LoVo (cell line): Measurements from ENCODE around the gene ITGBL1.
A peak's percentile ranks its signal among the peaks of the same experiment; 100 is the strongest.

ENCODE experiments used
- DNase-seq: peaks from one replicate; pipeline ENCODE4 v3.0.0-alpha.2; 2016; ENCODE audit warnings: low spot score

ITGBL1 gene

GRCh38 chr13:101452519-101453485, at the start of gene ITGBL1:
ITGBL1 (plus strand) TSS chr13:101452675; CDS start chr13:101452834, 159 bp downstream.
- DNase-seq: no peak

GRCh38 chr13:101406791-101407190, 45.7 kb upstream of the ITGBL1 start:
- no peak for DNase-seq

GRCh38 chr13:101408154-101408553, 44.3 kb upstream of the ITGBL1 start:
- no peak for DNase-seq

- DNase-seq: no peak
Measured at GRCh38 chr13:101408992-101409656, 43.4 kb upstream of the ITGBL1 start.

- DNase-seq: no peak
Measured at GRCh38 chr13:101412076-101412475, 40.4 kb upstream of the ITGBL1 start.

- no peak for DNase-seq
Measured at GRCh38 chr13:101415358-101416174, 36.9 kb upstream of the ITGBL1 start.

GRCh38 chr13:101416181-101417042, 36.1 kb upstream of the ITGBL1 start, which contains the start of gene NALCN:
NALCN (minus strand) TSS chr13:101416508; CDS start chr13:101399126, 17,382 bp downstream.
- DNase-seq: no peak

GRCh38 chr13:101417043-101417406, 35.5 kb upstream of the ITGBL1 start:
- no peak for DNase-seq

- DNase-seq: no peak
Measured at GRCh38 chr13:101417501-101417900, 35.0 kb upstream of the ITGBL1 start.

GRCh38 chr13:101423872-101424271, 28.6 kb upstream of the ITGBL1 start:
- no peak for DNase-seq

GRCh38 chr13:101424381-101425155, 27.9 kb upstream of the ITGBL1 start:
- no peak for DNase-seq

- DNase-seq: no peak
Measured at GRCh38 chr13:101425156-101425471, 27.4 kb upstream of the ITGBL1 start.

GRCh38 chr13:101425623-101426022, 26.9 kb upstream of the ITGBL1 start:
- DNase-seq: no peak

- no peak for DNase-seq
Measured at GRCh38 chr13:101429733-101430132, 22.7 kb upstream of the ITGBL1 start.

GRCh38 chr13:101433895-101434294, 18.6 kb upstream of the ITGBL1 start:
- DNase-seq: no peak

- DNase-seq: no peak
Measured at GRCh38 chr13:101434486-101434885, 18.0 kb upstream of the ITGBL1 start.

- DNase-seq: no peak
Measured at GRCh38 chr13:101447852-101448251, 4.6 kb upstream of the ITGBL1 start.

- DNase-seq: peak; percentile 39
Measured at GRCh38 chr13:101449790-101450748, 2.4 kb upstream of the ITGBL1 start.

- DNase-seq: no peak
Measured at GRCh38 chr13:101450749-101451130, 1.7 kb upstream of the ITGBL1 start.
